ENCODE data around the gene FUT7. TPM values are rescaled to one million over a fixed set of nuclear protein-coding genes. Genes with fewer than 3 reads are reported as not detected.

FUT7 gene
- total and polyA plus RNA-seq, 2 donors (not counting 1 experiment from before 2014, with no cell fraction given), result not detected

GRCh38 chr9:137079401-137079787 is 47.5 kb upstream of the FUT7 start:
- peaks cover 40% of the 10 kb centered on the region for H3K36me3 ChIP-seq (ENCODE audit: control insufficient read depth, insufficient read depth, low read length)
- H3K9me3 ChIP-seq (ENCODE audit: control insufficient read depth, insufficient read depth, low read depth, low read length), result no peaks in the 10 kb centered on the region
- no peaks in the 10 kb centered on the region for H3K27me3 ChIP-seq (ENCODE audit: control insufficient read depth, insufficient read depth, low read length)
- H3K79me2 ChIP-seq (ENCODE audit: control insufficient read depth, insufficient read depth, low read length), result peaks cover 22% of the 10 kb centered on the region
- H3K4me3 ChIP-seq (replicated peaks in 1 of 4; ENCODE audit: control extremely low read depth in 1 of 4, insufficient read depth in 1 of 4, low read depth in 3 of 4, low read length in 4 of 4), result peak overlapping the region in 1 of 4 experiments; percentile 79
- no peaks in the 10 kb centered on the region for H4K20me1 ChIP-seq (ENCODE audit: control insufficient read depth, extremely low read depth, insufficient read depth, low read length)
- H3K27ac ChIP-seq (ENCODE audit: insufficient read depth, low read length), result no peak overlapping the region
- peak overlapping the region; percentile 59 for H3K4me2 ChIP-seq (ENCODE audit: extremely low read depth, insufficient read depth, low read length)
- H3K9ac ChIP-seq (ENCODE audit: insufficient read depth, low read length), result no peak overlapping the region
- TF ChIP-seq CTCF (conservative IDR thresholded peaks at IDR 0.05 in 1 of 2, IDR thresholded peaks at IDR 0.05 in 1 of 2; ENCODE audit: low read depth in 1 of 2, low read length in 2 of 2) (no peak), EZH2 (IDR thresholded peaks at IDR 0.05; ENCODE audit: low read length, missing control alignments) (no peak)
- H2AFZ ChIP-seq (ENCODE audit: low read length), result no peak overlapping the region
- no peak for DNase-seq (ENCODE audit: low read depth in 2 of 2)
- peaks cover 26% of the 10 kb centered on the region for H3K4me1 ChIP-seq (ENCODE audit: control insufficient read depth, extremely low read depth, insufficient read depth, low read length)

- DNase-seq (ENCODE audit: low read depth in 2 of 2), result no peak
- Histone ChIP-seq H4K20me1 (ENCODE audit: control insufficient read depth, extremely low read depth, insufficient read depth, low read length) (no peaks in the 10 kb centered on the region), H3K9ac (ENCODE audit: insufficient read depth, low read length) (no peak overlapping the region), H3K9me3 (ENCODE audit: control insufficient read depth, insufficient read depth, low read depth, low read length) (no peaks in the 10 kb centered on the region), H3K27ac (ENCODE audit: insufficient read depth, low read length) (no peak overlapping the region), H3K4me3 (replicated peaks in 1 of 4; ENCODE audit: control extremely low read depth in 1 of 4, insufficient read depth in 1 of 4, low read depth in 3 of 4, low read length in 4 of 4) (peak overlapping the region; percentile 61 to 80 (median 73)), H3K4me2 (ENCODE audit: extremely low read depth, insufficient read depth, low read length) (peak overlapping the region; percentile 75), H3K79me2 (ENCODE audit: control insufficient read depth, insufficient read depth, low read length) (peaks cover 22% of the 10 kb centered on the region), H2AFZ (ENCODE audit: low read length) (no peak overlapping the region), H3K4me1 (ENCODE audit: control insufficient read depth, extremely low read depth, insufficient read depth, low read length) (peaks cover 24% of the 10 kb centered on the region), H3K36me3 (ENCODE audit: control insufficient read depth, insufficient read depth, low read length) (peaks cover 40% of the 10 kb centered on the region), H3K27me3 (ENCODE audit: control insufficient read depth, insufficient read depth, low read length) (no peaks in the 10 kb centered on the region)
- TF ChIP-seq EZH2 (IDR thresholded peaks at IDR 0.05; ENCODE audit: low read length, missing control alignments) (no peak), CTCF (conservative IDR thresholded peaks at IDR 0.05 in 1 of 2, IDR thresholded peaks at IDR 0.05 in 1 of 2; ENCODE audit: low read depth in 1 of 2, low read length in 2 of 2) (no peak)
Measured at GRCh38 chr9:137078701-137079400, 47.0 kb upstream of the FUT7 start.

DNA sequence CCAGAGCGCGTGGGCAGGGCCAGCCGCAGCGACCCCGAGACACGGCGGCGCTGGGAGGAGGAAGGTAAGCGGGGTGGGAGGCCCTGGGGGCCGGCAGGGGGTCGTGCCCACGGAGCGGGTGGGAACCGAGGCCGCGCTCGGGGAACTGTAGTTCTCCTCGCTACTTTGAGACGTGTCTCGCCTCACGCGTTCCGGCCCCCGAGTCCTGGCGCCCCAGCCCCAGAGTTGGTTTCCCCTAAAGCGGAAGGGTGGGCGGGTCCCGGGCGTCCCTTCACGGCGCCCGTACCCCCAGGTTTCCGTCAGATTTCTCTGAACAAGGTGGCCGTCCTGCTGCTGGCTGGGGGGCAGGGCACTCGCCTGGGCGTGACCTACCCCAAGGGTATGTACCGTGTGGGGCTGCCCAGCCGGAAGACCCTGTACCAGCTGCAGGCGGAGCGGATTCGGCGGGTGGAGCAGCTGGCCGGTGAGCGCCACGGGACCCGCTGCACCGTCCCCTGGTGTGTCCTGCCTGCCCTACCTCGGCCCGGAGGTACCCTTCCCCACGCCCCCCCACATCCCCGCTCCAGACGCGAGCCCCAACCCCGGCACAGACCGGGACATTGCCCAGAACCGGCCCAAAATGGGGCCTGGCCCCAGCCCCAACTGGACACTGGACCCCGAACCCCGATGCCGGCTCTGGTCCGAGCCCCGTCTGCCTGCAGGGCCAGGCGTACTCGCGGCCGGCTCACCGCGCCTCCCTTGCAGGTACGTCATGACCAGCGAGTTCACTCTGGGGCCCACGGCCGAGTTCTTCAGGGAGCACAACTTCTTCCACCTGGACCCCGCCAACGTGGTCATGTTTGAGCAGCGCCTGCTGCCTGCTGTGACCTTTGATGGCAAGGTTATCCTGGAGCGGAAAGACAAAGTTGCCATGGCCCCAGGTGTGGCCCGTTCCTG is 46.1 kb upstream of the FUT7 start:
- H3K4me3 ChIP-seq (replicated peaks in 1 of 4; ENCODE audit: control extremely low read depth in 1 of 4, insufficient read depth in 1 of 4, low read depth in 3 of 4, low read length in 4 of 4), result peak overlapping the region; percentile 61 to 80 (median 73)
- no peaks in the 10 kb centered on the region for H3K27me3 ChIP-seq (ENCODE audit: control insufficient read depth, insufficient read depth, low read length)
- H2AFZ ChIP-seq (ENCODE audit: low read length), result no peak overlapping the region
- DNase-seq (ENCODE audit: low read depth in 2 of 2), result no peak
- H3K27ac ChIP-seq (ENCODE audit: insufficient read depth, low read length), result peak overlapping the region; percentile 44
- no peaks in the 10 kb centered on the region for H3K9me3 ChIP-seq (ENCODE audit: control insufficient read depth, insufficient read depth, low read depth, low read length)
- peaks cover 22% of the 10 kb centered on the region for H3K79me2 ChIP-seq (ENCODE audit: control insufficient read depth, insufficient read depth, low read length)
- no peaks in the 10 kb centered on the region for H4K20me1 ChIP-seq (ENCODE audit: control insufficient read depth, extremely low read depth, insufficient read depth, low read length)
- H3K4me2 ChIP-seq (ENCODE audit: extremely low read depth, insufficient read depth, low read length), result peak overlapping the region; percentile 75
- H3K9ac ChIP-seq (ENCODE audit: insufficient read depth, low read length), result peak overlapping the region; percentile 59
- peaks cover 15% of the 10 kb centered on the region for H3K4me1 ChIP-seq (ENCODE audit: control insufficient read depth, extremely low read depth, insufficient read depth, low read length)
- TF ChIP-seq EZH2 (IDR thresholded peaks at IDR 0.05; ENCODE audit: low read length, missing control alignments) (no peak), CTCF (conservative IDR thresholded peaks at IDR 0.05 in 1 of 2, IDR thresholded peaks at IDR 0.05 in 1 of 2; ENCODE audit: low read depth in 1 of 2, low read length in 2 of 2) (no peak)
- H3K36me3 ChIP-seq (ENCODE audit: control insufficient read depth, insufficient read depth, low read length), result peaks cover 38% of the 10 kb centered on the region
